ENCODE results near the gene NR0B2. TPM values are rescaled to one million over a fixed set of nuclear protein-coding genes. Genes with fewer than 3 reads are reported as not detected.
"Not testable (repeated sequence)": the region's sequence is repeated elsewhere in the genome, so short reads cannot be mapped to it uniquely, and the experiment has no call there.

NR0B2 gene
- total RNA-seq, 2 donors from 2014 or later = 4.5 to 6.5 TPM

GRCh38 chr1:26900001-26900814, 13.6 kb downstream of the NR0B2 start, which contains the start of gene GPATCH3:
GPATCH3 (minus strand) TSS chr1:26900467; CDS start chr1:26900442, 25 bp downstream.
- ATAC-seq (peak; percentile 94 to 96), DNase-seq (peak; percentile 95)
- intact Hi-C loops (cut with DNase I) = no loop called here

DNA sequence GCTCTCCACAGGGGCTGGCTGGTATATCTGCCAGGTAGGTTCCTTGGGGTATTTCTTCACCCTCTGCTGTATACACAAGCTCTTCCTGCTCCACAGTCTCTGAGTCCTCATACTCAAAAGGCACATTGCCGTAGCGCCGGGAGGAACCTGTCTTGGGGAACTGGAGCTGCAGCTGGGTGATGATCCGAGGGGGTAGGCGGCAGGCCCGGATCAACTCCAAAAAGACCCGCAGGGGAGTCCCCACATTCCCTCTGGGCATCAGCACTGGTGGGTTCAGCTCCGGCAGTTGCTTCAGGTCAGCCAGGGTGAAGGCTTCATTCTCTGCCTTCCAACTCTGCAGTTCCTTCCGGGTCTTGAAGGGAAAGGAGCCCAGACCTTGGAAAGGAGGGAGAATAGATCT, 16.4 kb downstream of the NR0B2 start:
- no peak for ATAC-seq
- intact Hi-C loops (cut with DNase I) = no loop called here
- no peak for DNase-seq

DNA sequence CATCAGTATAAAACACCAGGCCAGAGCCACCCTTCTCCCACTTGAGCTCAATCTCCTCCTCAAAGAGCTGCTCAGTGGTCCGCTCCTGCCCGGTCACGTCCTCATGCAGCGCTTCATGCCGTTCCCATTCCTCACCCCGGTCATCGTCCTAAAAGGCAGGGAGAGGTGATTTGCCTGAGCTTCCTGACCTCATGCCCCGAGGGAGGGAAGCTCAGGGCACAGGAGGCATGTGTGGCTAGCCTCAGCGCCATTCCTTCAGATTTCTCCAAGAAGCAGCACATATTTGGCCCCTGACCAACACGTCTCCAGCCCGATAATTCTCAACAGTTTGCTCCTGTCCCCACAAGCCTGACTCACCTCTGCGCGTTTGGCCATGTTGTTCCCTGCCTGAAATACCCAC, 19.5 kb downstream of the NR0B2 start:
- ATAC-seq (no peak), DNase-seq (no peak)
- intact Hi-C loops (cut with DNase I) = no loop called here

- intact Hi-C loops (cut with DNase I) = no loop called here
- DNase-seq = no peak
Measured at GRCh38 chr1:26890467-26890796, 23.3 kb downstream of the NR0B2 start.

GRCh38 chr1:26889551-26890466, 24.0 kb downstream of the NR0B2 start, which contains the start of gene GPN2:
GPN2 (minus strand) TSS chr1:26890283; CDS start chr1:26890096, 187 bp downstream.
- ATAC-seq (peak; percentile 95), DNase-seq (peak; percentile 86)
- intact Hi-C loops (cut with DNase I) = no loop called here

More at GRCh38 chr1:26890467-26890796, 23.3 kb downstream of the NR0B2 start:
- ATAC-seq = peak; percentile 49 to 51

GRCh38 chr1:26888231-26888630, 25.5 kb downstream of the NR0B2 start:
- intact Hi-C loops (cut with DNase I) = no loop called here
- DNase-seq (no peak), ATAC-seq (no peak)

- DNase-seq = no peak
- ATAC-seq = no peak
- intact Hi-C loops (cut with DNase I) = no loop called here
Measured at GRCh38 chr1:26887125-26887524, 26.6 kb downstream of the NR0B2 start.

- intact Hi-C loops (cut with DNase I) = no loop called here
- DNase-seq = no peak
- no peak for ATAC-seq
Measured at GRCh38 chr1:26882696-26883463, 30.9 kb downstream of the NR0B2 start.

DNA sequence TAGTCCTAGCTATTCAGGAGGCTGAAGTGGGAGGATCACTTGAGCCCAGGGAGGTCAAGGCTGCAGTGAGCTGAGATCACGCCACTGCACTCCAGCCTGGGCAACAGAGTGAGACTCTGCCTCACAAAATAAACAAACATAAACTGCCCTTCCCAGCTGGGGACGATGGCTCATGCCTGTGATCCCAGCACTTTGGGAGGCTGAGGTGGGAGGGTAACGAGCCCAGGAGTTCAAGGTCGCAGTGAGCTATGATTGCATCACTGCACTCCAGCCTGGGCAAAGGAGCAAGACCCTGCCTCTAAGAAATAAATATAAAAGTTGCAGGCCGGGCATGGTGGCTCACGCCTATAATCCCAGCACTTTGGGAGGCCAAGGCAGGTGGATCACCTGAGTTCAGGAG, 32.2 kb downstream of the NR0B2 start:
- intact Hi-C loops (cut with DNase I); ATAC-seq; DNase-seq: not testable (repeated sequence)

GRCh38 chr1:26879793-26880192, 34.0 kb downstream of the NR0B2 start:
- intact Hi-C loops (cut with DNase I) = loop anchor here (2.0 to 5.0 kb wide), 3 partner anchors 27 to 277 kb away; no protein-coding TSS in a partner anchor
- ATAC-seq = no peak
- no peak for DNase-seq

GRCh38 chr1:26877326-26877725, 36.4 kb downstream of the NR0B2 start:
- DNase-seq (no peak), ATAC-seq (no peak)
- intact Hi-C loops (cut with DNase I) = loop anchor here (5.0 kb wide), 2 partner anchors 65 to 275 kb away; no protein-coding TSS in a partner anchor

DNA sequence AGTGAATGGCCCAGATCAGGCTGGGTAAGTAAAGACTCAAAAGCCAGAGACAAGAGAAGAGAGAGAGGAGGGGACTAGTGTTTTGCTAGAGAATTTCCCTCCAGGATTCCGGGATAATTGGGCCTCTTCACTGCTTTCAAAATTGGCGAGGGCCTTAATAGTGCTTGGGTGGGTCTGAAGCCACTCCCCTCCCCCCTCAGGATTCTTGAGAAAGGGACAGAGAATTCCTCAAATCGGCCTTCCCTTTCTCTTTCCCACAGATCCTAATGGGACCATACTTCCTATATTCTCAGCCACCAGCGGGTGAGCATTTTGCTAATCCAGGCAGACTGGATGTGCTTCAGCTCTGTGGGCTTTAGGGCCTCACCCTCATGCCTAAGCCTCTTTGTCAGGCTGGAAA, 38.9 kb downstream of the NR0B2 start:
- no peak for ATAC-seq
- DNase-seq = no peak
- intact Hi-C loops (cut with DNase I) = loop anchor here (5.0 kb wide), 2 partner anchors 63 to 273 kb away; no protein-coding TSS in a partner anchor

GRCh38 chr1:26873097-26873496, 40.7 kb downstream of the NR0B2 start:
- intact Hi-C loops (cut with DNase I); ATAC-seq; DNase-seq: not testable (repeated sequence)

GRCh38 chr1:26864610-26865480, 48.9 kb downstream of the NR0B2 start:
- ATAC-seq (peak; percentile 98), DNase-seq (peak; percentile 98)
- intact Hi-C loops (cut with DNase I) = no loop called here

GRCh38 chr1:26863685-26864077, 50.1 kb downstream of the NR0B2 start:
- ATAC-seq = no peak
- DNase-seq = no peak
- intact Hi-C loops (cut with DNase I) = no loop called here

DNA sequence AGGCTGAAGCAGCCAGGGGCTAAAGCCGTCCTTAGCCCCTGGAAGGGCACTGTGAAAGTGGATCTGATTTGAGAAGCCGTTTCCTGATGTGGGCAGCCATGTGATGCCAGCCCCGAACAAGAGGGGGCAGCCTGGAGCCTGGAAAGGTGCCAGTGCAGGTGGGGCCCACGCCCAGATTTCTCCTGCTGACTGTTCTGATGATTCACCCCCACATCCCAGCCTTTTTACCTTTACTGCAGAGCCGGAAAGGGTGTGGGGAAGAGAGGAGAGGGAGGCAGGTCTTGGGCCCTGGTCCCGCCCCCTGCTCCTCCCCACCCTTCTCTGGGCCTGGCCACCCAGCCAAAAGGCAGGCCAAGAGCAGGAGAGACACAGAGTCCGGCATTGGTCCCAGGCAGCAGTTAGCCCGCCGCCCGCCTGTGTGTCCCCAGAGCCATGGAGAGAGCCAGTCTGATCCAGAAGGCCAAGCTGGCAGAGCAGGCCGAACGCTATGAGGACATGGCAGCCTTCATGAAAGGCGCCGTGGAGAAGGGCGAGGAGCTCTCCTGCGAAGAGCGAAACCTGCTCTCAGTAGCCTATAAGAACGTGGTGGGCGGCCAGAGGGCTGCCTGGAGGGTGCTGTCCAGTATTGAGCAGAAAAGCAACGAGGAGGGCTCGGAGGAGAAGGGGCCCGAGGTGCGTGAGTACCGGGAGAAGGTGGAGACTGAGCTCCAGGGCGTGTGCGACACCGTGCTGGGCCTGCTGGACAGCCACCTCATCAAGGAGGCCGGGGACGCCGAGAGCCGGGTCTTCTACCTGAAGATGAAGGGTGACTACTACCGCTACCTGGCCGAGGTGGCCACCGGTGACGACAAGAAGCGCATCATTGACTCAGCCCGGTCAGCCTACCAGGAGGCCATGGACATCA, 50.7 kb downstream of the NR0B2 start, which contains the start of gene SFN:
SFN (plus strand) TSS at position 369 of the 904 bp plus-strand sequence; CDS start at position 433, 64 bp downstream.
- DNase-seq = peak; percentile 25
- intact Hi-C loops (cut with DNase I) = no loop called here
- no peak for ATAC-seq

DNA sequence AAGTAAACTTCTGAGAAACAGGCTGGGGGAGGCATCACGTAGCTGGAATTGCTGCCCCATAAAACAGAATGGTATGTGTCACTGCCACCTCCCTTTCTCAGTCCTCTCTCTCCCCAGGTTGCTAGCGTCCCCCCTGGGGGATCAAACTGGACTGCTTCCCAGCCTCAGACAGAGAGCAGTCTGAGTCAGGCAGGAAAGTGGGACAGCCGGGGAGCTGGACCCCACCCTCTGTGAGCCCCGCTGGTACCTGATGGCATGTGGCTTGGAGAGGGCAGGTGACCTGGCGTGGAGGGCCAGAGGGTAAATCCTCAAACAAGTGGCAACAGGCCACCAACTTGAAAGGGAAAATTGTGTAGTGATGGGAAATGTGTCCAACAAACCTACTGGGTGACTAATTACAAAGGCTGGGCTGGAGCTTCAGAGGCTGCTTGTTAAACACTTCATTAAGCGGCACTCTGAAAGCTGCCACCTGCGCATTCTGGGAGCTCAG, 51.8 kb downstream of the NR0B2 start:
- intact Hi-C loops (cut with DNase I) = no loop called here
- no peak for DNase-seq
- ATAC-seq = no peak
